Kidney epithelial cell (primary cell): ENCODE results near the gene LMTK2. TPM values are rescaled to one million over a fixed set of nuclear protein-coding genes. Genes with fewer than 3 reads are reported as not detected.

ENCODE experiments used
- DNase-seq: peaks from one replicate; pipeline ENCODE4 v3.0.0-alpha.2; 2010; ENCODE audit warnings: low read depth
- H3K27me3 ChIP-seq: 2 replicates; pipeline ENCODE4 v1.6.0; 2011; ENCODE audit warnings: low read length; ENCODE audit not compliant: control insufficient read depth, insufficient read depth
- H3K36me3 ChIP-seq: 2 replicates; pipeline ENCODE4 v1.5.1; 2011; ENCODE audit warnings: low read length; ENCODE audit not compliant: control insufficient read depth, insufficient read depth
- H3K4me3 ChIP-seq: 2 replicates; pipeline ENCODE4 v1.5.1; 2011; ENCODE audit warnings: low read depth, mild to moderate bottlenecking, control low read depth, low read length
- total RNA-seq: library from RNA; depleted of rRNA; stranded (reverse); fragments of >200 nt; gene quantifications from 2 replicates; pipeline ENCODE4 v1.2.3, GENCODE V29; 2015
- TF ChIP-seq, protein P1 (sequence below): IDR thresholded peaks from 2 replicates; pipeline ENCODE4 v1.5.1; 2011; ENCODE audit warnings: mild to moderate bottlenecking, moderate library complexity, low read length, control low read depth, inconsistent platforms; ENCODE audit not compliant: insufficient read depth, poor library complexity, severe bottlenecking

LMTK2 gene
- total RNA-seq, 1 donor from 2014 or later: 17.9 TPM

DNA sequence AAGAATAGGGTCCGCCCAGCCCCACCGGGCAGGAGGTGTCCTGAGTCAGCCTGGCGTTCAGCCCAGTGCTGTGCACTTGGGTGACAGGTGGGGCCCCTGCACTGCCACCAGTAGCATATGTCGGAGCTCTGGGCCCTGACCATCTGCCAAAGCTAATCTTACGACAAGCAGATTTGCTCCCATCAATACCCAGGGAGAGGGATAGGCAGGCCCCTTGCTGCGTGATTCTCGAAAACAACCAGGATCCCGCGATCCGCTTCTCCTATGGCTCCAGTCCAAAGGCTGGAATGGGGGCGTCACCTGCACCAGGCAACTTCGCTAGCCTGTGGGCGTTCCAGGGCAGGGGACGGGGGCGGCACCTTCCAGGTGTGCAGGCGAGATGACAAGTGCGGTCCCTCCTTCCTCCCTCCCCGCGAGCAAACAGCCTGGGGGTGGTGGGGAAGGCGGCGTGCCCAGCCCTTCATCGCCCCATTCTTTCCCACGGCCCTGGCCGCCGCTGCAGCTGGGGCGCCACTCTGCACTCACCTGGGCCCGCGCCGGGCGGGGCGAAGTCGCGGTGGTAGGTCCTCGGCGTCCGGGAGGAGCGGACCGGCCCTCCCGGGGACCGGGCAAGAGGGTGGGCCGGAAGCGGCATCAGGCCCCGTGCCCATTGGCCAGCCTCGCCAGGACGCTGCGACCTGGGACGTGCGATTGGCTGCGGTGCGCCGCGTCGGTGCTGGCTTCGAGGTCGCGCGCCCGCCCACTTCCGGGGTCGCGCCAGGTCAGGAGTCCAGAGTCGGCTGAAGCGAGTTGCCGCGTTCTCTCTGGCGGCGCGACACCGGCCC lies 145.2 kb downstream of the LMTK2 start, which contains the start of gene TECPR1:
Gene TECPR1, minus strand, starts transcription at position 632 of the 824 bp plus-strand sequence. CDS start 6,086 bp downstream, outside the sequence.
- Histone ChIP-seq H3K27me3 (no peaks in the 10 kb centered on the region), H3K36me3 (no peaks in the 10 kb centered on the region), H3K4me3 (peak within 1 kb of the TSS; percentile 98)
- peak; percentile 61 for DNase-seq
- TF ChIP-seq, protein P1, sequence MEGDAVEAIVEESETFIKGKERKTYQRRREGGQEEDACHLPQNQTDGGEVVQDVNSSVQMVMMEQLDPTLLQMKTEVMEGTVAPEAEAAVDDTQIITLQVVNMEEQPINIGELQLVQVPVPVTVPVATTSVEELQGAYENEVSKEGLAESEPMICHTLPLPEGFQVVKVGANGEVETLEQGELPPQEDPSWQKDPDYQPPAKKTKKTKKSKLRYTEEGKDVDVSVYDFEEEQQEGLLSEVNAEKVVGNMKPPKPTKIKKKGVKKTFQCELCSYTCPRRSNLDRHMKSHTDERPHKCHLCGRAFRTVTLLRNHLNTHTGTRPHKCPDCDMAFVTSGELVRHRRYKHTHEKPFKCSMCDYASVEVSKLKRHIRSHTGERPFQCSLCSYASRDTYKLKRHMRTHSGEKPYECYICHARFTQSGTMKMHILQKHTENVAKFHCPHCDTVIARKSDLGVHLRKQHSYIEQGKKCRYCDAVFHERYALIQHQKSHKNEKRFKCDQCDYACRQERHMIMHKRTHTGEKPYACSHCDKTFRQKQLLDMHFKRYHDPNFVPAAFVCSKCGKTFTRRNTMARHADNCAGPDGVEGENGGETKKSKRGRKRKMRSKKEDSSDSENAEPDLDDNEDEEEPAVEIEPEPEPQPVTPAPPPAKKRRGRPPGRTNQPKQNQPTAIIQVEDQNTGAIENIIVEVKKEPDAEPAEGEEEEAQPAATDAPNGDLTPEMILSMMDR: no peak

DNA sequence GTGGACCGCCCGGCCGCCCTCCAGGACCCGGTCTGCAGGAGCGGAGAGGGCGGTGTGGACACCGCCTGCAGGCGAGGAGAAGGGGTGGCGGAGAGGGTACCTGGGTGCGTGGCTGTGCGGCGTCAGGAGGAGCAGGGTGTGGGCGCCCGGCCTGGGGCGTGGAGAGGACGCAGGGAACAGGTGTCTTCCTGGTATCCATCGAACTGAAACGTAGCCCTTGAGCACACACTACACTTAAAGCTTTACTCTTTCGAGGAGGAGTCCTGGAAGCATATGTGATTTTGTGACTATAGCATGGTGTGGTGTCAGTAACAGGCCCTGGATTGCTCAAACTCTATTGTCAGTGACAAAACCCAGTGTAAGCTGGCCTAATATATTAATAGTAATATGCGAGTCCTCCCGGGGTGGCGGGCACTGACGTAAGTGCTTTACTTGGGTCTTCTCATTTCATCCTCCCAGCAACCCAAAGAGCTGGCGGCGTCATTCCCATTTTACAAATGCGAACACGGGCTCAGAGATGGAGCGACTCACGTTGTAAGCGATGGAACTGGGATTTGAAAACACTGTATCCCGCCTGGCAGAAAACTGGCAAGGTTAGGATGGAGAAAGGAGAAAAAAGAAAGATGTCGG lies 145.9 kb downstream of the LMTK2 start:
- TF ChIP-seq, protein P1: no peak
- no peaks in the 10 kb centered on the region for H3K36me3 ChIP-seq
- no peak for DNase-seq

DNA sequence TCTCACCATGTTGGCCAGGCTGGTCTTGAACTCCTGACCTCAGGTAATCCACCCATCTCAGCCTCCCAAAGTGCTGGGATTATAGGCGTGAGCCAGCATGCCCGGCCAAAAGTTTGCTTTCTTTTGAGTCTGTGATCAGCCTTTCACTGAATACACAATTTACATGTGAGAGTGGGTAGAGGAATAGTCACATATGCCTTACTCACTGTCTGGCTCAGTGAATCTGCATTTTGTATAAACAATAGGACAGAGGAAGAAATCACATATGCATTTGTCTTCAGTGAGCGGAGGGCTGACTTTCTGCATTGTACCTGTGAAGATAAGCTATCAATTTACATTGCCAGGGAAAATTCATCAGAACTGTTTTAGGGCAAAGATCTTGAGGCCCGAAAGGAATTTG lies 147.9 kb downstream of the LMTK2 start:
- TF ChIP-seq, protein P1: no peak
- no peak overlapping the region for H3K4me3 ChIP-seq
- no peak for DNase-seq
- no peaks in the 10 kb centered on the region for H3K36me3 ChIP-seq
- no peaks in the 10 kb centered on the region for H3K27me3 ChIP-seq

More for the DNA sequence above, 145.9 kb downstream of the LMTK2 start:
- peak overlapping the region; percentile 98 for H3K4me3 ChIP-seq
- H3K27me3 ChIP-seq: no peaks in the 10 kb centered on the region

DNA sequence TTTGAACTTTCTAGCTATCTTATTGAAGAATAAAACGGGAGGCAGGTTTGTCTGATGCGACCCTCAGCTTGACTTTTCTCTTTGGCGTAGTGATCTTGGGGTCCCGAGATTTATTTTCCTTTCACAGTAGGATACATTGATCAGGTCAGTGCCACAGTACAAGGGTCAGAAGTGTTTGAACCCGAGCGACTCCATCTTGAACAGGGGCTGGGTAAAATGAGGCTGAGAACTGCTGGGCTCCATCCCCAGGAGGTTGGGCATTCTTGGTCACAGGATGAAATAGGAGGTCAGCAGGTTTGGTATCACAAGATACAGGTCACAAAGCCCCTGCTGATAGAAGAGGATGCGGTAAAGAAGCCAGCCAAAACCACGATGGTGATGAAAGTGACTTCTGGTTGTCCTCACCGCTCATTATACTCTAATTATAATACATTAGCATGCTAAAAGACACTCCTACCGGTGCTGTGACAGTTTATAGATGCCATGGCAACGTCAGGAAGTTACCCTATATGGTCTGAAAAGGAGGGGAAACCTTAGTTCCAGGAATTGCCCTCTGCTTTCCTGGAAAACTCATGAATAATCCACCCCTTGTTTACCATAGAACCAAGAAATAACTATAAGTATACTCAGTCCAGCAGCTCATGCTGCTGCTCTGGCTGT lies 148.4 kb downstream of the LMTK2 start:
- no peak for DNase-seq
- Histone ChIP-seq H3K4me3 (no peak overlapping the region), H3K27me3 (no peaks in the 10 kb centered on the region), H3K36me3 (no peaks in the 10 kb centered on the region)
- TF ChIP-seq, protein P1: no peak

DNA sequence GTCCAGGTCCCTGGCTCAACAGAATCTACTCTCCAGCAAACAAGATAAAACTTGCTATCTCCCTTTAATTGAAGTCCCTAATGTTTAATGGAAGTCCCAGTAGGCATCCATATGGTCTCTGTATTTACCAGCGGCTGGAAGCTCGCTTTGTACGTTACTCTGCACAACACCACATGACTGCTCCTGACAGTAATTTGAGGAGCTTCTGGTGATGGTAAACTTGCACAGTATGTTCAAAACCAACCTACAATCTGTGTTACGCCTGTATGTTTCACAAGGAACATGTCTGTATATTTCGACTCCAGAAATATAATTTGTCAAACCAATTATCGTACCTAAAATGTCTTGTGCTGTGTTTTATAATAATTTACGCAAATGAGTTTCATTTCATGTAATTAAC lies 149.8 kb downstream of the LMTK2 start:
- DNase-seq: no peak
- no peaks in the 10 kb centered on the region for H3K27me3 ChIP-seq
- no peak overlapping the region for H3K4me3 ChIP-seq
- H3K36me3 ChIP-seq: no peaks in the 10 kb centered on the region
- TF ChIP-seq, protein P1: no peak
